Activated CD4-positive, CD25-positive, alpha-beta regulatory T cell treated with anti-CD3 and anti-CD28 coated beads, Interleukin-2, amount 50 U/mL, for 16 hours (primary cell): Measurements from ENCODE around the gene ZDHHC15.
"Not testable (repeated sequence)": the region's sequence is repeated elsewhere in the genome, so short reads cannot be mapped to it uniquely, and the experiment has no call there.

Experiments used
- DNase-seq: peaks from one replicate; pipeline ENCODE4 v3.0.0-alpha.2; 2020; ENCODE audit warnings: low read depth, low spot score

Gene ZDHHC15, protein sequence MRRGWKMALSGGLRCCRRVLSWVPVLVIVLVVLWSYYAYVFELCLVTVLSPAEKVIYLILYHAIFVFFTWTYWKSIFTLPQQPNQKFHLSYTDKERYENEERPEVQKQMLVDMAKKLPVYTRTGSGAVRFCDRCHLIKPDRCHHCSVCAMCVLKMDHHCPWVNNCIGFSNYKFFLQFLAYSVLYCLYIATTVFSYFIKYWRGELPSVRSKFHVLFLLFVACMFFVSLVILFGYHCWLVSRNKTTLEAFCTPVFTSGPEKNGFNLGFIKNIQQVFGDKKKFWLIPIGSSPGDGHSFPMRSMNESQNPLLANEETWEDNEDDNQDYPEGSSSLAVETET

GRCh38 chrX:75522565-75523431, at the start of gene ZDHHC15:
Gene ZDHHC15 (minus strand): TSS chrX:75523037. CDS start chrX:75523024, 13 bp downstream.
- DNase-seq: peak; percentile 0

- not testable (repeated sequence) for DNase-seq
Observed at GRCh38 chrX:75560544-75560943, 37.7 kb upstream of the ZDHHC15 start.

DNA sequence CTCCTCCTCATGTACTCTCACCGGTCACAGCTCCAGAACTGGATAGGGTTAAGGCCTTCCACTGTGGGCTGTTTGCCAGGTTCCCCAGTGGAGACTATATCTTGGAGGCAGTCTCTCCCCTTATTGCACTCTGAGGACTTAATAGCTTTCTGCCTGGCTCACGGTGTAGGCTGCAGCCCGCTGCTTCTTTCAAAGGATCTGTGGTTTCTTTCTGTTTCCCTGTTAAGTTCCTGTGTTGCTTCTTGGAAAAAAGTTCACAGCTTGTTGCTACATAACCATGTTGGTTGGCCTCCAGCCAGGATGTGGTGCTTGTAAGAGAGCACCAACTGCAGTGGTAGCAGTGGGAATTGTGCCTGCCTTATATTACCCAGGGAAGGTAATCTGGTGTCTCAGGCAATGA, 24.9 kb upstream of the ZDHHC15 start:
- DNase-seq: no peak

DNA sequence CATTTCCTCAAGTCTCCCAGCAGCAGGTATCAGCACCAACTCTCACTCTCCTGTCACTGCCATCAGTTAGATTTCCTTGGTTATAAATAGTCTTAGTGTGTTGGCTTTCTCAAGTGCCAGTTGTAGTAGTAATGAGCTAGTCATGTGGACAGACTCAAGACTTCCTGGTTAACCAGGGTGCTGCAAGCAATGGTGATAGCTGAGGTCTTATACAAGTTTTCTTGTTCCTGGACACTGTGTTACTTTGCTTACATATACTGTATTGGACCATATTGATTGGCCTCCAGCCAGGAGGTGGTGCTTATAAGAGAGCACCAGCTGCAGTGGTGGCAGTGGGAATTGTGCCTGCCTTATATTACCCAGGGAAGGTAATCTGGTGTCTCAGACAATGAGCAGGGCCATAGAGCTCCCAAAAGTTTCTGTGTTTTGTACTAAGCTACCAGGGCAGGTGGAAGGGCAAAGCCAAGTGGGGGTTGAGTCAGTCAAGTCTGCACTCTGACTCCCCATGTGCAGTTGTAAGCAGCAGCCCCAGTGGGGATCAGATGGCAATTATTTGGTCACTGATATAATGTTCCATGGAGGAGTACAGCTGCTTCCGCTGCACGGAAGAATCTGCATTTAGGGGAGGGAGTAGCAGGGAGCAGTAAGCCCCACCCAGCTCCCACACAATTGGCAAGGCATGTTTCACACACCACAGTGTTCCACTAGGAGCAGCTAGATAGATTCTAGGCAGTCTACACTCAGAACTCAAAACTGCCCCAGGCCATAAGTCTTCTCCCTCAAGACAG, 24.1 kb upstream of the ZDHHC15 start:
- no peak for DNase-seq

DNA sequence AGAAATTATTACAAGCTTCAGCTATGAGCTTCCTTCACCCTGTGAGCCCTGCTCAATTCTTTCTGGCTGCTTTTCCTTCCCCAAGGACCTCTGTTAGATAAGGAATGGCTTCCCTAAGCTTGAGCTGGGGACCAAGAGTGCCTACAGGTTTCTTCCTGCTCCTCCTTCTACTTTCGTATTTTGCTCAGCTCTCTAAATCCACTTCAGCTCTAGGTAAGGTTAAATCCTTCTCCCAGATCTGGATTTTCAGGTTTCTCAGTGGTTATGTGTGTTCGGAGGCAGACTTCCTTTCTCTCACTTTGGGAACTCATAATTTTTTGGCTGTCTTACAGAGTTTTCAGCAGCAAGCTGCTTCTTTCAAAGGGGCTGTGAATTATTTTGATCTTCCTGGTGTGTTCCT, 21.9 kb upstream of the ZDHHC15 start:
- DNase-seq: no peak

- no peak for DNase-seq
Observed at GRCh38 chrX:75483933-75484332, 38.9 kb downstream of the ZDHHC15 start.

- DNase-seq: not testable (repeated sequence)
Observed at GRCh38 chrX:75461780-75462179, 61.1 kb downstream of the ZDHHC15 start.

GRCh38 chrX:75421688-75422230, 101.1 kb downstream of the ZDHHC15 start:
- no peak for DNase-seq

DNA sequence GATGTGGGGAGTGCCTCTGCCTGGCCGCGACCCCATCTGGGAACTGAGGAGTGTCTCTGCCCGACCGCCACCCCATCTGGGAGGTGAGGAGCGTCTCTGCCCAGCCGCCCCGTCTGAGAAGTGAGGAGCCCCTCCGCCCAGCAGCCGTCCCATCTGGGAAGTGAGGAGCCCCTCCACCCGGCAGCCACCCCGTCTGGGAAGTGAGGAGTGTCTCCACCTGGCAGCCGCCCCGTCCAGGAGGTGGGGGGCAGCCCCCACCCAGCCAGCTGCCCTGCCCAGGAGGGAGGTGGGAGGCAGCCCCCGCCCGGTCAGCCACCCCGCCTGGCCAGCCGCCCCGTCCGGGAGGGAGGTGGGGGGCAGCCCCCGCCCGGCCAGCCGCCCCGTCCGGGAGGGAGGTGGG, 115.7 kb downstream of the ZDHHC15 start:
- not testable (repeated sequence) for DNase-seq

GRCh38 chrX:75390470-75390869, 132.4 kb downstream of the ZDHHC15 start:
- DNase-seq: no peak

DNA sequence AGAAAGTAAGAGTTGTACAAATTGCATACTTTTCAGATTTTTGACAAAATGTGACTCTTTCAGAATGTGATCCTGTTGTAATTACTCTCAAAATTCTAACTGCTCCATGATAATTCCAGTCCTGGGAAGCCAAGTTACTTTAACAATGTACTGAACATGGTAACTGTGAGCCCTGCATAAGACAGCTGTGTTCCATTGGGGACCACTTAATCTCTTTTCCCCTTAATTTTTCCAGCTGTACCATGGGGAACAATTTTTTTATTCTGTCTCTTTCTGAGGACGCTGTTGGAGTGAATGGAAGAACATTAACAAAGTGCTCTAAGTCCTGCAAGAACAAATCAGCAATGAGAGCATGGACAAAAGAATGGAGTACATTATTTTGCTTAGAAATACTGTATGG, 153.1 kb downstream of the ZDHHC15 start:
- no peak for DNase-seq

DNA sequence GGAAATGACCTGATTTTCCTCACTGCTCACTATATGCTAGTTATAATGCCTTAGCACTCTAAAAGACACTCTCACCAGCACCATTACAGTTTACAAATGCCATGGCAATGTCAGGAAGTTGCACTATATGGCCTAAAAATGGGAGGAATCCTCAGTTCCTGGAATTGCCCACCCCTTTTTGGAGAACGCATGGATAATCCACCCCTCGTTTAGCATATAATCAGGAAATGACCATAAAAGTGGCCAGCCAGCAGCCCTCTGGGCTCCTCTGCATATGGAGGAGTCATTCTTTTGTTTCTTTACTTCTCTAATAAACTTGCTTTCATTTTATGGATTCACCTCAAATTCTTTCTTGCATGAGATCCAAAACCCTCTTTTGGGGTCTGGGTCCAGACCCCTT, 156.0 kb downstream of the ZDHHC15 start:
- no peak for DNase-seq

DNA sequence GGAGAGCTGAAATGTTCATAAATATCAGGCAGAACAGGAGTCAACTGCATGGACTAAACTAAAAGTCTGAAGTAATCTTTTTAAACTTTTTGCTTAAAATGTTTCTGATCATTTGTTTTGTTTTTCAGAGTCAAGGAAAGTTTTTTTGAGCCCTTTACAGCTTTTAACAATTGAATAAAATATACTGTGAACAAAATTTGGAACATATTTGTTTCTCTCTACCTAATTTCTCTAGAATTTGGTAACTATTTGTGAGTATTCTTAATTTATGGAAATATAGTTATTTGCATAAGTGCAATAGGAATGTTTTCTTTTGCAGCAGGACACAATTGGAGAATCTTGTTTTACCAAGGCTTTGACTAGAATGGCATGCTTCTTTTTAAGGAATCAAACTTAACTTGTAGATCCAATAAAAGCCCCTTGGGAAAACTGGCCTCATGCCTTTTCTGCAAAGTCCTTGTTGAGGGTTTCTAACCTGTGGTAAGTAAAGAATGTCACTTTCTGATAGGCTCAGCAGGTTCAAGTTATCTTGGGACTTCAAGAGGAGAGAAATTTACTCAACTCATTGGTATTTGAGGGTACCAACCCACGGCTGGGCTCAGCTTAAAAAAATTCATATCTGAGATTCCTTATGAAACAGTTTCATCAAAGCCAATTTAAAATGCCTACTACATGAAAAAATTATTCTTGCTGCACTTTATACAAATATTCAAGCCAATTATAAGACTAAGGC, 157.4 kb downstream of the ZDHHC15 start:
- no peak for DNase-seq

DNA sequence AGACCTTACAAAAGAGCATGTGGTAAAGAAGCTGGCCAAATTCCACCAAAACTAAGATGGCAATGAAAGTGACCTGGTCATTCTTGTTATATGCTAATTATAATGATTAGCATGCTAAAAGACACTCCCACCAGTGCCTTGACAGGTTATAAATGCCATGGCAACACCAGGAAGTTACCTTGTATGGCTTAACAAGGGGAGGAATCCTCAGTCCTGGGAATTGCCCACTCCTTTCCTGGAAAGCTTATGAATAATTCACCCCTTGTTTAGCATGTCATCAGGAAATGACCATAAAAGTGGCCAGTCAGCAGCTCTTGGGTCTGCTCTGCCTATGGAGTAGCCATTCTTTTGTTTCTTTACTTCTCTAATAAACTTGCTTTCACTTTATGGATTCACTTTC, 161.0 kb downstream of the ZDHHC15 start:
- DNase-seq: no peak

DNA sequence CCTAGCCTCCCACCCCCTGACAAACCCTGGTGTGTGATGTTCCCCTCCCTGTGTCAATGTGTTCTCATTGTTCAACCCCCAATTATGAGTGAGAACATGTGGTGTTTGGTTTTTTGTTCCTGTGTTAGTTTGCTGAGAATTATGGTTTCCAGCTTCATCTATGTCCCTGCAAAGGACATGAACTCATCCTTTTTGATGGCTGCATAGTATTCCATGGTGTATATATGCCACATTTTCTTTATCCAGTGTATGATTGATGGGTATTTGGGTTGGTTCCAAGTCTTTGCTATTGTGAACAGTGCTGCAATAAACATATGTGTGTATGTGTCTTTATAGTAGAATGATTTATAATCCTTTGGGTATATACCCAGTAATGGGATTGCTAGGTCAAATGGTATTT, 174.2 kb downstream of the ZDHHC15 start:
- DNase-seq: not testable (repeated sequence)

- DNase-seq: no peak
Observed at GRCh38 chrX:75337525-75337924, 185.3 kb downstream of the ZDHHC15 start.

GRCh38 chrX:75335127-75335458, 187.7 kb downstream of the ZDHHC15 start:
- DNase-seq: no peak

- DNase-seq: not testable (repeated sequence)
Observed at GRCh38 chrX:75334407-75335126, 188.3 kb downstream of the ZDHHC15 start.

DNA sequence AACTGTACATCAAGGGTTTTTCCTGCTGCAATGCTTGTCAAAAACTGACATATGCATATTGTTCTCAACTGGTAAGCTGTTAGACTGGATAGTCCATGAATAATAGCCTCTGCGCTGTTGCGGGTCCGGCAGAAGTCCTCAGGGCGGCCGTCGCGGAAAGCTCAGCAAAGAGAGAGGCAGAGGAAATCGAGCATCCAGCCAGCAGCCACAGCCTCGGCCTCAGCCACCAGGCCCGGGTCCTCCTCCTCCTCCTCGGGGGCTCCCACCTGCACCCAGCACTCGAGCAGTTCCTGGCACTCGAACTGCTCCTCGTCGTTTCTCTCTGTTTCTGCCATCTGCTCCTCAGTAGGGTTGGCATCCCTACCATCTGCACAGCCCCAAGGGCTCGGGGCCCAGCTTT, 195.2 kb downstream of the ZDHHC15 start:
- no peak for DNase-seq
